Breast epithelium (tissue), 3 donors: Measurements from ENCODE around the gene GDF10.

Source experiments
- POLR2A ChIP-seq: fragments of 450-650 bp; IDR thresholded peaks from one replicate; pipeline ENCODE4 v1.6.1; 2016; ENCODE audit warnings: antibody characterized with exemption, mild to moderate bottlenecking, moderate library complexity
- POLR2AphosphoS5 ChIP-seq, 3 donors: sonication (generic); formaldehyde crosslinking; IDR thresholded peaks; one replicate each; pipeline ENCODE4 v1.6.1; 2017; ENCODE audit warnings: antibody characterized with exemption in 3 of 3
- TF ChIP-seq, protein P1 (sequence below), 3 donors: fragments of 450-650 bp; IDR thresholded peaks; one replicate each; pipeline ENCODE4 v1.5.1; 2016 to 2017; ENCODE audit warnings: antibody characterized with exemption in 3 of 3, mild to moderate bottlenecking in 3 of 3, moderate library complexity in 3 of 3

DNA sequence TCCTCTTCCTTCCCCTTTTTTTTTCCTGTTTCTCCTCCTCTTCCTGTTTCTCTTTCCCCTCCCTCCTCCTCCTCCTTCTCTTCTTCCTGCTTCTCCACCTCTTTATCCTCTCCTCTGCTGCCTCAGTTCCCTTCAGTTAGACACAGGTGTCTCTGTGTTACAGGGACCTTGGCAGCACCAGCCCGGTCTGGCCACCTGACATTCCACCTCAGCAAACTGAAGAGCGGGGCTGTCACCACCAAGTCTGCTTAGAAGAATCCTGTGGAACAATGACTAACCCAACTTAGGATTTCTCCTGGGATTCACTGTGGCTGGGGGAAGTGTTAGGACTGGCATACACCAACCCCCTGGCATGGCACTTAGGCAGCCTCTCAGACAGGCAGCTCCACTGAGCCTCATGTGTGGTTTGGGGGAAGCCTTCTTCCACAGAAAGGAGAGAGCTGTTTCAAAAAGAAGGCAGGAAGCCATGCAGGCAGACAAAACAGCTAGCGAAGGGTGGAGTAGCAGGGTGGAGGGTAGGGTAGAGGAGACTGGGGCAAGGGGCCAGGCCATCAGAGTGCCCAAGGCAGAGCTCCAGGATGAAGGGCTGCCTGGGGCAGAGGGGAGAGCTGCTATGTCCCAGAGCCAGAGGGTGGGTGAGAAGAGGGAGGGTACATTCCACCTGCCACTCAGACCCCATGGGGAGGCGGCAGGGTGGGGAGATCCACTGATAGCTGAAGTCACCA lies 13.2 kb upstream of the GDF10 start:
- TF ChIP-seq, protein P1, sequence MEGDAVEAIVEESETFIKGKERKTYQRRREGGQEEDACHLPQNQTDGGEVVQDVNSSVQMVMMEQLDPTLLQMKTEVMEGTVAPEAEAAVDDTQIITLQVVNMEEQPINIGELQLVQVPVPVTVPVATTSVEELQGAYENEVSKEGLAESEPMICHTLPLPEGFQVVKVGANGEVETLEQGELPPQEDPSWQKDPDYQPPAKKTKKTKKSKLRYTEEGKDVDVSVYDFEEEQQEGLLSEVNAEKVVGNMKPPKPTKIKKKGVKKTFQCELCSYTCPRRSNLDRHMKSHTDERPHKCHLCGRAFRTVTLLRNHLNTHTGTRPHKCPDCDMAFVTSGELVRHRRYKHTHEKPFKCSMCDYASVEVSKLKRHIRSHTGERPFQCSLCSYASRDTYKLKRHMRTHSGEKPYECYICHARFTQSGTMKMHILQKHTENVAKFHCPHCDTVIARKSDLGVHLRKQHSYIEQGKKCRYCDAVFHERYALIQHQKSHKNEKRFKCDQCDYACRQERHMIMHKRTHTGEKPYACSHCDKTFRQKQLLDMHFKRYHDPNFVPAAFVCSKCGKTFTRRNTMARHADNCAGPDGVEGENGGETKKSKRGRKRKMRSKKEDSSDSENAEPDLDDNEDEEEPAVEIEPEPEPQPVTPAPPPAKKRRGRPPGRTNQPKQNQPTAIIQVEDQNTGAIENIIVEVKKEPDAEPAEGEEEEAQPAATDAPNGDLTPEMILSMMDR (IDR thresholded peaks at IDR 0.05) = no peak
- no peak for TF ChIP-seq POLR2A
- no peak for TF ChIP-seq POLR2AphosphoS5 (IDR thresholded peaks at IDR 0.05)
